HEK293 (cell line): Measurements from ENCODE around the gene STUM.

Experiments used
- CTCF ChIA-PET: fragments of 350-600 bp; formaldehyde crosslinking; extraction: SDS; loops from one replicate; lab custom pipeline; 2021; ENCODE audit warnings: antibody characterized with exemption; lab: Yijun Ruan, JAX
- POLR2A ChIA-PET: fragments of 300-600 bp; formaldehyde crosslinking; extraction: SDS; loops from one replicate; lab custom pipeline; 2020; ENCODE audit warnings: antibody characterized with exemption, inconsistent platforms; lab: Yijun Ruan, JAX
- H3K27ac ChIP-seq: fragments of 200-500 bp; sonication (Bioruptor generic); 2 replicates; pipeline ENCODE4 v1.5.1; 2014; ENCODE audit warnings: low read depth, low read length, control low read depth, inconsistent platforms; ENCODE audit errors: extremely low read depth
- H3K36me3 ChIP-seq, 2 experiments: fragments of 200-500 bp in 1 of 2; sonication (Bioruptor generic) in 1 of 2; 1 replicate in 1 of 2; 2 replicates in 1 of 2; pipeline ENCODE4 v1.5.1; 2014 to 2017; ENCODE audit warnings: inconsistent platforms in 2 of 2, low read length in 2 of 2; ENCODE audit not compliant: control insufficient read depth in 2 of 2, insufficient read depth in 1 of 2
- H3K4me1 ChIP-seq: fragments of 200-500 bp; sonication (Bioruptor generic); 2 replicates; pipeline ENCODE4 v1.5.1; 2014; ENCODE audit warnings: mild to moderate bottlenecking, low read length, inconsistent platforms; ENCODE audit not compliant: control insufficient read depth, insufficient read depth
- H3K4me3 ChIP-seq: 2 replicates; pipeline ENCODE4 v1.5.1; 2011; ENCODE audit warnings: low read depth, mild to moderate bottlenecking, control low read depth, low read length, moderate library complexity
- H3K9me3 ChIP-seq: fragments of 200-500 bp; sonication (Bioruptor generic); 2 replicates; pipeline ENCODE4 v1.5.1; 2014; ENCODE audit warnings: low read depth, low read length, inconsistent platforms; ENCODE audit not compliant: control insufficient read depth, insufficient read depth
- EGR2 ChIP-seq: fragments of 450-650 bp; formaldehyde crosslinking; IDR thresholded peaks from 2 replicates; pipeline ENCODE4 v1.5.1; 2016; ENCODE audit warnings: low read depth, missing biosample characterization, missing genetic modification characterization
- GLIS1 ChIP-seq: fragments of 450-650 bp; formaldehyde crosslinking; IDR thresholded peaks from 2 replicates; pipeline ENCODE4 v1.5.1; 2016; ENCODE audit warnings: missing biosample characterization, missing genetic modification characterization
- KLF17 ChIP-seq: fragments of 450-650 bp; formaldehyde crosslinking; IDR thresholded peaks from 2 replicates; pipeline ENCODE4 v1.5.1; 2016; ENCODE audit warnings: missing biosample characterization, missing genetic modification characterization
- KLF8 ChIP-seq: fragments of 450-650 bp; formaldehyde crosslinking; IDR thresholded peaks from 2 replicates; pipeline ENCODE4 v1.5.1; 2016; ENCODE audit warnings: missing biosample characterization, missing genetic modification characterization
- MEIS1 ChIP-seq: sonication (generic); formaldehyde crosslinking; IDR thresholded peaks from 2 replicates; pipeline ENCODE4 v1.8.1; 2022; ENCODE audit warnings: missing genetic modification reagents, mild to moderate bottlenecking, borderline replicate concordance
- OVOL3 ChIP-seq: fragments of 450-650 bp; formaldehyde crosslinking; IDR thresholded peaks from 2 replicates; pipeline ENCODE4 v1.5.1; 2016; ENCODE audit warnings: missing biosample characterization, missing genetic modification characterization
- SCRT2 ChIP-seq: fragments of 450-650 bp; formaldehyde crosslinking; IDR thresholded peaks from 2 replicates; pipeline ENCODE4 v1.5.1; 2016; ENCODE audit warnings: missing biosample characterization, missing genetic modification characterization
- TCF7L2 ChIP-seq: IDR thresholded peaks from 2 replicates; pipeline ENCODE4 v1.6.1; 2011; ENCODE audit warnings: low read depth, mild to moderate bottlenecking, inconsistent platforms, low read length, moderate library complexity, borderline replicate concordance
- ZBTB17 ChIP-seq: fragments of 450-650 bp; formaldehyde crosslinking; IDR thresholded peaks from 2 replicates; pipeline ENCODE4 v1.5.1; 2016; ENCODE audit warnings: missing biosample characterization, missing genetic modification characterization
- ZEB2 ChIP-seq: fragments of 450-650 bp; formaldehyde crosslinking; IDR thresholded peaks from 2 replicates; pipeline ENCODE4 v1.5.1; 2016; ENCODE audit warnings: missing biosample characterization, missing genetic modification characterization
- ZFHX2 ChIP-seq: fragments of 450-650 bp; formaldehyde crosslinking; conservative IDR thresholded peaks from 2 replicates; pipeline ENCODE4 v1.5.1; 2016; ENCODE audit warnings: missing biosample characterization, missing genetic modification characterization
- ZIC2 ChIP-seq: fragments of 450-650 bp; formaldehyde crosslinking; IDR thresholded peaks from 2 replicates; pipeline ENCODE4 v1.5.1; 2016; ENCODE audit warnings: missing biosample characterization, missing genetic modification characterization
- ZNF148 ChIP-seq: fragments of 450-650 bp; formaldehyde crosslinking; IDR thresholded peaks from 2 replicates; pipeline ENCODE4 v1.5.0; 2017; ENCODE audit warnings: missing biosample characterization, missing genetic modification characterization, borderline replicate concordance
- ZNF169 ChIP-seq: fragments of 450-650 bp; formaldehyde crosslinking; IDR thresholded peaks from 2 replicates; pipeline ENCODE4 v1.5.1; 2016; ENCODE audit warnings: missing biosample characterization, missing genetic modification characterization
- ZNF174 ChIP-seq: fragments of 450-650 bp; formaldehyde crosslinking; IDR thresholded peaks from 2 replicates; pipeline ENCODE4 v1.5.0; 2017; ENCODE audit warnings: missing biosample characterization, mild to moderate bottlenecking, missing genetic modification characterization
- ZNF23 ChIP-seq: fragments of 450-650 bp; formaldehyde crosslinking; IDR thresholded peaks from 2 replicates; pipeline ENCODE4 v1.5.1; 2016; ENCODE audit warnings: missing biosample characterization, missing genetic modification characterization, borderline replicate concordance
- ZNF239 ChIP-seq: fragments of 450-650 bp; formaldehyde crosslinking; IDR thresholded peaks from 2 replicates; pipeline ENCODE4 v1.5.1; 2016; ENCODE audit warnings: missing biosample characterization, missing genetic modification characterization
- ZNF24 ChIP-seq: fragments of 450-650 bp; formaldehyde crosslinking; IDR thresholded peaks from 2 replicates; pipeline ENCODE4 v1.5.1; 2016; ENCODE audit warnings: missing biosample characterization, missing genetic modification characterization
- ZNF248 ChIP-seq: fragments of 450-650 bp; formaldehyde crosslinking; IDR thresholded peaks from 2 replicates; pipeline ENCODE4 v1.5.1; 2017; ENCODE audit warnings: missing biosample characterization, missing genetic modification characterization
- ZNF335 ChIP-seq: fragments of 450-650 bp; formaldehyde crosslinking; conservative IDR thresholded peaks from 2 replicates; pipeline ENCODE4 v1.5.1; 2016; ENCODE audit warnings: missing biosample characterization, missing genetic modification characterization
- ZNF341 ChIP-seq: fragments of 450-650 bp; formaldehyde crosslinking; IDR thresholded peaks from 2 replicates; pipeline ENCODE4; 2016; ENCODE audit warnings: low read depth, missing biosample characterization, missing genetic modification characterization
- ZNF366 ChIP-seq: fragments of 450-650 bp; formaldehyde crosslinking; conservative IDR thresholded peaks from 2 replicates; pipeline ENCODE4 v1.5.1; 2016; ENCODE audit warnings: missing biosample characterization, missing genetic modification characterization
- ZNF398 ChIP-seq: fragments of 450-650 bp; formaldehyde crosslinking; IDR thresholded peaks from 2 replicates; pipeline ENCODE4 v1.5.1; 2017; ENCODE audit warnings: missing biosample characterization, missing genetic modification characterization
- ZNF404 ChIP-seq: fragments of 450-650 bp; formaldehyde crosslinking; IDR thresholded peaks from 2 replicates; pipeline ENCODE4 v1.5.1; 2017; ENCODE audit warnings: missing biosample characterization, missing genetic modification characterization
- ZNF433 ChIP-seq: fragments of 450-650 bp; formaldehyde crosslinking; IDR thresholded peaks from 2 replicates; pipeline ENCODE4 v1.5.1; 2016; ENCODE audit warnings: missing biosample characterization, missing genetic modification characterization, low read depth
- ZNF473 ChIP-seq: fragments of 450-650 bp; formaldehyde crosslinking; IDR thresholded peaks from 2 replicates; pipeline ENCODE4 v1.5.1; 2017; ENCODE audit warnings: missing biosample characterization, missing genetic modification characterization
- ZNF596 ChIP-seq: fragments of 450-650 bp; IDR thresholded peaks from 2 replicates; pipeline ENCODE4 v1.5.0; 2018; ENCODE audit warnings: missing biosample characterization, mild to moderate bottlenecking, missing genetic modification characterization, moderate library complexity
- ZNF621 ChIP-seq: fragments of 450-650 bp; formaldehyde crosslinking; IDR thresholded peaks from 2 replicates; pipeline ENCODE4 v1.5.1; 2017; ENCODE audit warnings: missing biosample characterization, missing genetic modification characterization
- ZNF624 ChIP-seq: fragments of 450-650 bp; formaldehyde crosslinking; IDR thresholded peaks from 2 replicates; pipeline ENCODE4 v1.5.1; 2017; ENCODE audit warnings: missing biosample characterization, missing genetic modification characterization
- ZNF626 ChIP-seq: fragments of 450-650 bp; sonication (Bioruptor Pico); formaldehyde crosslinking; IDR thresholded peaks from 2 replicates; pipeline ENCODE4 v1.5.1; 2018; ENCODE audit warnings: missing biosample characterization, missing genetic modification characterization, inconsistent platforms
- ZNF830 ChIP-seq: fragments of 450-650 bp; IDR thresholded peaks from 2 replicates; pipeline ENCODE4 v1.5.0; 2018; ENCODE audit warnings: missing biosample characterization, missing genetic modification characterization, low read depth, mild to moderate bottlenecking, moderate library complexity
- ZNF843 ChIP-seq: fragments of 450-650 bp; formaldehyde crosslinking; IDR thresholded peaks from 2 replicates; pipeline ENCODE4 v1.5.1; 2016; ENCODE audit warnings: missing biosample characterization, missing genetic modification characterization

The STUM gene

GRCh38 chr1:226654046-226654667 is 105.6 kb downstream of the STUM start:
- Histone ChIP-seq H3K36me3 (peaks cover 0 to 2% of the 10 kb centered on the region in 2 experiments; a peak in 1 of 3 replicates), H3K27ac (no peak overlapping the region), H3K4me1 (peaks cover 21% of the 10 kb centered on the region), H3K4me3 (no peak overlapping the region), H3K9me3 (no peaks in the 10 kb centered on the region)
- ChIA-PET POLR2A (interaction anchor here (0.6 to 0.8 kb wide), 2 partner anchors 11 to 57 kb away, joined by 3 to 5 read pairs; no protein-coding TSS in a partner anchor), CTCF (interaction anchor here (0.6 to 1.3 kb wide), 3 partner anchors 45 to 211 kb away, joined by 3 to 4 read pairs (median 4); no protein-coding TSS in a partner anchor)
- TF ChIP-seq ZIC2 (tag by site-specific recombination) (no peak), OVOL3 (no peak), ZNF626 (tag by site-specific recombination) (no peak), ZFHX2 (tag by site-specific recombination) (peak; percentile 44), ZNF23 (tag by site-specific recombination) (no peak), GLIS1 (tag by site-specific recombination) (peak; percentile 41; the same call in 1 of the 2 replicates), ZNF843 (tag by site-specific recombination) (no peak), ZNF830 (tag by site-specific recombination) (no peak), KLF17 (tag by site-specific recombination) (peak; percentile 48; the same call in 1 of the 2 replicates), SCRT2 (tag by site-specific recombination) (no peak), ZNF433 (tag by site-specific recombination) (no peak), ZNF335 (tag by site-specific recombination) (no peak), ZNF248 (tag by site-specific recombination) (no peak), ZNF239 (tag by site-specific recombination) (no peak), TCF7L2 (no peak), ZNF624 (tag by site-specific recombination) (no peak)
- TF ChIP-seq, all 188 proteins: peak for 3

- ChIA-PET POLR2A (interaction anchor here (0.6 to 0.8 kb wide), 2 partner anchors 12 to 56 kb away, joined by 3 to 5 read pairs; no protein-coding TSS in a partner anchor), CTCF (interaction anchor here (1.3 kb wide), 1 partner anchor 46 kb away, joined by 4 read pairs; no protein-coding TSS in a partner anchor)
- Histone ChIP-seq H3K27ac (no peak overlapping the region), H3K4me1 (peaks cover 21% of the 10 kb centered on the region), H3K9me3 (no peaks in the 10 kb centered on the region), H3K4me3 (no peak overlapping the region), H3K36me3 (no peaks in the 10 kb centered on the region)
- TF ChIP-seq ZNF24 (tag by site-specific recombination) (no peak), ZNF404 (no peak), ZEB2 (tag by site-specific recombination) (no peak), MEIS1 (CRISPR knock-in tag) (no peak), GLIS1 (tag by site-specific recombination) (no peak; the same call in 1 of the 2 replicates), ZNF366 (tag by site-specific recombination) (peak; percentile 93), KLF8 (tag by site-specific recombination) (no peak), ZNF398 (peak; percentile 74), ZBTB17 (tag by site-specific recombination) (0 out of 2 replicates have a peak, but pooled peaks have one; percentile 15), ZNF148 (tag by site-specific recombination) (peak; percentile 90), ZNF596 (tag by site-specific recombination) (no peak), ZNF174 (no peak), ZNF341 (no peak), ZNF169 (tag by site-specific recombination) (no peak), ZNF621 (0 out of 2 replicates have a peak, but pooled peaks have one; percentile 90), ZNF473 (tag by site-specific recombination) (peak; percentile 77; the same call in 1 of the 2 replicates), EGR2 (tag by site-specific recombination) (peak; percentile 83; the same call in 1 of the 2 replicates)
Observed at GRCh38 chr1:226654668-226655055, 106.1 kb downstream of the STUM start.
